GM15510 (cell line): Measurements from ENCODE around the gene KLHL41.

Source experiments
- POLR2A ChIP-seq: IDR thresholded peaks from 3 replicates; pipeline ENCODE4 v1.6.1; 2011; ENCODE audit warnings: borderline replicate concordance; ENCODE audit not compliant: insufficient read length; ENCODE audit errors: extremely low read depth

The KLHL41 gene

DNA sequence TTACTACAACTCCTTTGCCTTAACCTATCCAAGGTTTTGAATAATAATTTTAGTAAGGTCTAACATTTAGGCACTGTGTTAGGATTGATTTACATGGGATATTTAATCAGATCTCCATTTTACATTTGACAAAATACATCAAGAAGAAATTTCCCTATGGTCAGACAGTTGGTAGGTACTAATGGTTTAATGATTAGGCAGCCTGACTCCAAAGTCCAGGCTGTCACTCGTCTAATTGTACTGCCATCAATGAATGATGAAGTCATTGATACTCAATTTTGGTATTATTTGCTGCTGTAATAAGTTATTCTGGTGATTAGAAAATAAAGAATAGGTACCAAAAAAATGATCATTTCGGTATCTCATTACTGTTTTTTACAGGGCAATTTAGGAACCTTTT, 16.1 kb upstream of the KLHL41 start:
- no peak for TF ChIP-seq POLR2A

DNA sequence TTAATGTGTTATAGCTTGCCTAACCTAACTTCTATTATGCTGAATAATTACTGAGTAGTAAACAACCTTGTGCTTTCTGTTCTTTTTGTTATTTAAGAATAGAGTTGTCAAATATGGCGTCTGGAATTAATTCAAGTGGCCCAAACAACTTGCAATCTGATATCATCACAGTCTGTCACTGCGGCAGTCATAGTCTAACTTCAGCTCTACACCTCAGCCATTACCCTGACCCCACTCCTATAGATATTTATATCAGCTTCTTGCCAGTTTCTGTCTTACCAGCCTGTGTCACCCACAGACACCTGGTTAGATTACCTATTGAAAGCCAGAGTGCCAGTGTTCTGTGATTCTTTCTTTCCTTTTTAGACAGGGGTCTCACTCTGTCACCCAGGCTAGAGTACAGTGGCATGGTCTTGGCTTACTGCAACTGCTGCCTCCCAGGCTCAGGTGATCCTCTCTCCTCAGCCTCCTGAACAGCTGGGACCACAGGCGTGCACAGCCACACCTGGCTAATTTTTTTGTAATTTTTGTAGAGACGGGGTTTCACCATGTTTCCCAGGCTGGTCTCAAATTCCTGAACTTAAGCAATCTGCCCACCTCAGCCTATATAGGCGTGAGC, 14.1 kb upstream of the KLHL41 start:
- no peak for TF ChIP-seq POLR2A

DNA sequence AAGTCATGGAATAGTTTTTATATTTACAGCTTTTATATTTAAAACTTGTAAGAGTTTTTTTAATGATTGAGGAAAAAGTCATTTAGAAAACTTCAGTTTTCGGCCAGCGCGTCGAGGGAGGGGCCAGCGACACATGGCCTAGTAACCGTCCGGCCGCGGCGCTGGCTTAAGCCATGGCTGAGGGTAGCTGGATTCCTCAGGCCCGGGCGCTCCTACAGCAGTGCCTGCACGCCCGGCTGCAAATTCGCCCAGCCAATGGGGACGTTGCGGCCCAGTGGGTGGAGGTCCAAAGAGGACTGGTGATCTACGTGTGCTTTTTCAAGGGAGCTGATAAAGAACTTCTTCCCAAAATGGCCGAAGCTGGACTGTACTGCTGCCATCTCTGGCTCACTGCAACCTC, 4.9 kb upstream of the KLHL41 start:
- TF ChIP-seq POLR2A = no peak

DNA sequence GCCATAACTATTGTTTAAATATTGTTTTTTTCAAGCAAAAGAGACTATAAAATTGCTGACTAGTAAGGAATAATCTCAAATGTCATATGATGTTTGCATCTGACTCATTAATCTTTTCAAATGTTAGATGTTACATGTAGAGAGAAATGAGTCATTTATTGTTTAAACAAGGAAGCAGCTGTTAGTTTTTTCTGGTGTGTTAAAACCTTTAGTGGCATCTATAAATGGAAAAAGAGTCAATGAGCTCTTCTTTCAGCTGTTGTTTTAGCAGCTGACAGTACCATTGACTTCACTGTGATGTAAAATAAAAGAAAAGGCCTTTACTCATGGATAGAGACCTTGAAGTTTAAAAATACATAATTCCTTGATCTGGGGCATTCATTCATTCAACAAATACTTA, 1.8 kb upstream of the KLHL41 start:
- TF ChIP-seq POLR2A = no peak

DNA sequence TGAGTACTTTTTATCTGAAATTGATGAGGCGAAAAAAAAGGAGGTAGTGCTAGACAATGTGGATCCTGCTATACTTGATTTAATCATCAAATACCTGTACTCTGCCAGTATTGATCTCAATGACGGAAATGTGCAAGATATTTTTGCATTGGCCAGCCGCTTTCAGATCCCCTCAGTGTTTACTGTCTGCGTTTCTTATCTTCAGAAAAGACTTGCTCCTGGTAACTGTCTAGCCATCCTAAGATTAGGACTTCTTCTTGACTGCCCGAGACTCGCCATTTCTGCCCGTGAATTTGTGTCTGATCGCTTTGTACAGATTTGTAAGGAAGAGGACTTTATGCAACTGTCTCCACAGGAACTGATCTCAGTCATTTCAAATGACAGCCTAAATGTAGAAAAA, 453 bp downstream of the KLHL41 start:
- no peak for TF ChIP-seq POLR2A

DNA sequence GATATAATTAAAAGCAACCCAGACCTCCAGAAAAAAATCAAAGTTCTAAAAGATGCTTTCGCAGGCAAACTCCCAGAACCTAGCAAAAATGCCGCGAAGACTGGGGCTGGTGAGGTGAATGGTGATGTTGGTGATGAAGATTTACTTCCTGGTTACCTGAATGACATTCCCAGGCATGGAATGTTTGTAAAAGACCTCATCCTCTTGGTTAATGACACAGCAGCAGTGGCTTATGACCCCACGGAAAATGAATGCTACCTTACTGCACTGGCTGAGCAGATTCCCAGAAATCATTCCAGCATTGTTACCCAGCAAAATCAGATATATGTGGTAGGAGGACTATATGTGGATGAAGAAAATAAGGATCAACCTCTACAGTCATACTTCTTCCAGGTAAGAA, 994 bp downstream of the KLHL41 start:
- TF ChIP-seq POLR2A = no peak

DNA sequence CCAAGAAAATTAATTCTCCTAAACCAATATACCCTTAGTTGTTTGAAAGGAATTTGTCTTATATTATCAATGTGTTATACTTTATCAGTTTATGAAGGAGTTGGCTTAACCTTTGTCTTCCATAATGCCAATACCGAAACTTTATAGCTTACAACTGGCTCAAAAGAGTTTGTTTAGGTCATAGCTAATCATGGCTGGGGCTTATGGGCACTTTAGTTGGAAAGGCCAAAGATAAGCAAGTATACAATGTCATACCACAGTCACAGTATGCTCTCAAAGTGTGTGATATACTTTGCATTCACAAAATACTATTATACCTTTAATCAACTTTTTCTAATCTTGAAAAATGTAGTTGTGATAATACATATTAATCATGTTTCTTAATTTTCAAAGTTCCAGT, 2.3 kb downstream of the KLHL41 start:
- no peak for TF ChIP-seq POLR2A

DNA sequence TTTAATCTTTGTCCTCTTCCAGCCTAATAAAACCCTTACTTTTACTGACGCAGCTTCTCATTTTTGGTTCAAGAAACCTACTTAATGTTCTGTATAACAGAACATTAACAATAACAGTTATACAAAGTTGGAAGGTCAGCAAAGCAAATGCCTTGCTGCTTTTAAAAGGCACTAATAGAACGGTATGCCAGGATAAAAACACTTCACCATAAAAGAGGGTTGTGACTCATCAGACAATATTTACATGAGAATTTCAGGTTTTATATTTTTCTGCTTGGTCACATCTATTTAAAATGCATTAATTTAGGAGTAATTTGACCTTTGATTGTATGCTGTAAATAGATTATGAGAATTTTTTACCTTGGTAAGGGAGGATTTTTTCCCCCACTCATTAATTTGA, 3.0 kb downstream of the KLHL41 start:
- TF ChIP-seq POLR2A = no peak

DNA sequence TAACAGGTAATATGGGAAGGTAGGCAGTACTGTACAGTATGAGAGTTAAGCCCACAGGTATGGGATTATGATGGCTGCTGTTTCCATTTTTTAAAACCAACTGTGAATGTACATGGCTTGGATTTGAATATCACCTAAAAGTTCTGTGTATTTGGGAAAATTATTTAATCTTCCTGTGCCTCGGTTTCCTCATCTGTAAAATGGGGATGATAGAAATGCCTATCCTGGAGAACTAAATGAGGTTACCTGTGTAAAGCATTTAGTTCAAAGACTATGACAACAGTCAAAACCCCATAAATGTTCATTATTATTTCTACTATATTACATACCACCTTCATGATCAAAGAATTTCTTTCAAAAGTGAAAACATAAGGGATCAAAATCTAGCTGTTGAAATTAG, 3.6 kb downstream of the KLHL41 start:
- no peak for TF ChIP-seq POLR2A

DNA sequence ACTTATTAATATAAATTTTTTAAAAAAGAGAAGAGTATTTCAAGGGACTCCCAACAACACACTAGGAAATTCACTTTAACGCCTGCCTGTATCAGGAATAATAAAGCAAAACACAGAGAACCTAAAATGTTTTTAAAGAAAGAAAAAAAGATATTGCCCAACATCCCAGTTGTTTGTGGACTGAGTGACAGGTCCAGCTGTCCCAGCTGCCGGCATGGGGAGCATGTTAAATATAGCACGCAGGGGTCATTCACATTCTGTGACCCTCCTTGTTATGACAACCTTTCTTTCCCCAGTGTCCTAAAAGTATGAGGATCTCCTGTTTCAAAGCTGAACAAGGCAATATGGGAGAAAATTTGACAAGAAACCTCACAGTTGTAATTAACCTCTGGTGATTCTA, 4.4 kb downstream of the KLHL41 start:
- TF ChIP-seq POLR2A = no peak

DNA sequence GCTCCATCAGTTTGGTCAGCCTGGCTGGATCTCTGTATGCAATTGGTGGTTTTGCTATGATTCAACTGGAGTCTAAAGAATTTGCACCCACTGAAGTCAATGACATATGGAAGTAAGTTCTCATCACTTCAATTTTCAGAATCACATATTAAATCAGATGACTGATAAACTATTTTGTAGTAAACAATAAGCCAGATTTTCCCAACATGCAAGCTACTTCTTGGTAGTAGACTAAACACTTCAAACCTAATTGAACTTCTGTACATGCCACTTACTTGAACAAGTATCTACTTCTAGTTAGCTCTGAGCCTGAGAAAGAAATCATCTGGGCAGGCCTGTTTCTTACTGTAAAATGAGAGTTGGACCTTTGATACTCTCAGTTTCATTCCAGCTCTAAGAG, 11.4 kb downstream of the KLHL41 start:
- no peak for TF ChIP-seq POLR2A

DNA sequence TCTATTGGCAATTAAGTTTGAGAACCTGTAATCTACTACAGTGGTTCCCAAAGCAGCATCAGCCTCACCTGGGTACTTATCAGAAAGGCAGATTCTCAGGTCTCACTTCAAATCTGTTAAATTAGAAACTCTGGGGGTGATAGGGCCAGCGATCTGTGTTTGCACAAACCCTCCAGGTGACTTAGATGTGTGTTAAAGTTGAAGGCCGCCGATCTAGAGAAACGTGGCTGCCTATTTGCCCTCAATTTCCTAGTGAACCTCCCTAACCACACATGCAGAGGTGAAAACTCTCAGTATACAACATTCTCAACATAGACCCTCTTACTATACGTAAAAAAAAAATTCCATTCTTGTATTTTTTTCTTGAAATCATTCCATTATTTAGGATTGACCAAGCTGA, 14.2 kb downstream of the KLHL41 start:
- TF ChIP-seq POLR2A = no peak

DNA sequence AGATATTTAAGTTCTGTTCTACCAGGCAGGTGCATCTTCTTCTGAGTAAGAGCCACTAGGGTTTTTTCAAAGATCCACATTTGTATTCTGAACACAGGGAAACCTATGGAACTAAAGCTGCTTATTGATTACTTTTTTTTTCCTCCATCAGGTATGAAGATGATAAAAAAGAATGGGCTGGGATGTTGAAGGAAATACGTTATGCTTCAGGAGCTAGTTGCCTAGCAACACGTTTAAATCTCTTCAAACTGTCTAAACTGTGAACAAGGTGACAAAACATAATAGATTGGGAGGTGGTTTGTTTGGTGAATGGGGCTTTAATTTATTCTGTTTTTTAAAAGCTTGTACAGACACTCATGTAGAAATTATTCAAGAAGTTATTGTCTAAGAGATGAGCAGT, 15.9 kb downstream of the KLHL41 start:
- no peak for TF ChIP-seq POLR2A

DNA sequence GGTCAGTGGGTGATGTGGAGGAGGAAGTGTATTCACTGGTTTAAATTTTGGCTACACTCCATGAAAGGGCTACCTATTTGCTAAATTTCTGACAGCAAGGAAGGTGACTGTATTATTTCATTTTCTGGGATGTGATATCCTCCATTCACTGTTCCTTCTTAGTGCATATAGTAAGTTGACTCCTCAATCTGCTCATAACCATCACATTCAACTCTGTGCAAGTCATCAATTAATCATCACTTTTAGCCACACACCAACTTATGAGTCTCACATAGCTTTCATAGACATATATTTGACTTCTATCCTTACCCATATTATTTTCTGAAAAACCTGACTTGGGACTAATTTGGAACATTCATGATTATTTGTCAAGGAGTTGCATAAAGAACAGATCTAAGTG, 16.9 kb downstream of the KLHL41 start:
- TF ChIP-seq POLR2A = no peak

DNA sequence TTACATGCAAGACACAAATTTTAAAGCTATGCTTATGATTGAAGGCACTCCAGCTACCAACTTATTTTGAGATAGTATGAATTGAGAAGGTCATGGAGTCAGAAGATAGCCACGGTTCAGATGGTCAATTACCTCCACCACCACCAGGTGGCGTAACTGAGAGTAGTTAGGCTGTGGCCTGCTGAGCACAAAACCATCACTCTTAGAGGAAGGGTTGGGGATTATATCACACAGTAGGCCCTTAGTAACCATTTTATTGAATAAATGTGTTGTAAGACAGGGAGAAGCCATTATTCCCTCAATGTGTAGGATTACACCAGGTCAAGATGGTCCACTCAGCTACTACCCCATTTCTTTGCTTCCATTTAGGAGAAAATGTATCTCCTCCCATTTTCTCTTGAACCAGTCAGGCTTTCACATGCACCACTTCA, 18.8 kb downstream of the KLHL41 start:
- no peak for TF ChIP-seq POLR2A

DNA sequence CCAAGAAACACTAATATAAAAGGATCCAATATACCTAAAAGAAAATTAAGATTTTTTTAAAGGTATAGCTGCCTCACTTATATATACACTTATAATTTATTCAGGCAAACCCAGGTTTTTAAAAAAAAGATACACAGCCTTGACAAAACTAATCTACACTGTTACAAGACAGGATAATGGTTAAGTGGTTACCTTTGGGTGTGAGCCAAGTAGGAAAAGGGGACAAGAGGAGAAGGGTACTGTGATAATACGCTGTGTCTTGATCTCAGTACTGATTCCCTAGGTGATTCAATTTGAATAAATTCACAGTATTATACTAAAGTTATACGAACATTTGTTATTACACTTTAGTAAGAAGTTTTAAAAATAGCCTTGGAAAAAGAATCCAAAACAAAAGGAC, 30.6 kb downstream of the KLHL41 start:
- TF ChIP-seq POLR2A = no peak

DNA sequence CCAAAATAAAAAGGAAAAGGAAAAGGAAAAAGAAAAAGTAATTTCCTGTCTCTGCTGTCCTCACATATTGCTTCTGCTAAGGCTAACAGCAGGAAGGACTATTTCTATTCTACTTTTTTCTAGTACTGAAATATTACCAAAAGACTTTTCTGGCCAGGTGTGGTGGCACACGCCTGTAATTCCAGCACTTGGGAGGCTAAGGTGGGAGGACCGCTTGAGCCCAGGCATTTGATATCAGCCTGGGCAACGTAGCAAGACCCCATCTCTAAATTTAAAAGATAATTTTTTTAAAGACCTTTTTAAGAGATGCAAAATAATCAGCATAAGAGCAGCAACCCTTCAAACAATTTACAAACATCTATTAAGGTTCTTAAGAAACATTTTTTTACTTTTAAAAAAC, 32.9 kb downstream of the KLHL41 start:
- no peak for TF ChIP-seq POLR2A
